CD14-positive monocyte (primary cell): ENCODE measurements around the gene LIMS4. TPM values are rescaled to one million over a fixed set of nuclear protein-coding genes. Genes with fewer than 3 reads are reported as not detected.
"Not testable (repeated sequence)": the region's sequence is repeated elsewhere in the genome, so short reads cannot be mapped to it uniquely, and the experiment has no call there.

Experiments
- DNase-seq, 3 donors: peaks; one replicate each; pipeline ENCODE4 v3.0.0-alpha.2; 2011 to 2022
- H2AFZ ChIP-seq: 2 replicates; pipeline ENCODE4 v1.6.0; 2012; ENCODE audit warnings: mild to moderate bottlenecking, low read depth, low read length, inconsistent platforms; ENCODE audit not compliant: insufficient read depth, poor library complexity, severe bottlenecking
- H3K27ac ChIP-seq, 2 donors: 1 replicate in 1 of 2; 2 replicates in 1 of 2; pipeline ENCODE4 v1.5.1; 2012 to 2013; ENCODE audit warnings: low read length in 2 of 2, control low read depth in 1 of 2, inconsistent platforms in 1 of 2, low read depth in 1 of 2, mild to moderate bottlenecking in 1 of 2
- H3K27me3 ChIP-seq, 2 donors: one replicate each; pipeline versions ENCODE4 v1.6.0 to v1.6.1; 2011 to 2013; ENCODE audit warnings: low read length in 2 of 2; ENCODE audit not compliant: control insufficient read depth in 2 of 2, insufficient read depth in 2 of 2
- H3K36me3 ChIP-seq, 2 donors: replicated peaks in 1 of 2; 1 replicate in 1 of 2; 2 replicates in 1 of 2; pipeline versions ENCODE4 v1.5.1 to v1.6.1; 2012 to 2013; ENCODE audit warnings: low read length in 2 of 2, control low read depth in 1 of 2, inconsistent platforms in 1 of 2, mild to moderate bottlenecking in 1 of 2; ENCODE audit not compliant: insufficient read depth in 2 of 2, control insufficient read depth in 1 of 2
- H3K4me1 ChIP-seq, 2 donors: 1 replicate in 1 of 2; 2 replicates in 1 of 2; pipeline versions ENCODE4 v1.5.1 to v1.6.1; 2012 to 2013; ENCODE audit warnings: low read length in 2 of 2, control low read depth in 1 of 2, inconsistent platforms in 1 of 2, mild to moderate bottlenecking in 1 of 2, moderate library complexity in 1 of 2; ENCODE audit not compliant: insufficient read depth in 2 of 2, control insufficient read depth in 1 of 2
- H3K4me2 ChIP-seq: replicated peaks from 2 replicates; pipeline ENCODE3; 2012; ENCODE audit warnings: low read length, moderate library complexity, mild to moderate bottlenecking; ENCODE audit not compliant: poor library complexity, severe bottlenecking; ENCODE audit errors: extremely low read depth
- H3K4me3 ChIP-seq, 3 experiments: fragments of 200-600 bp in 1 of 3; sonication (generic) in 1 of 3; replicated peaks in 1 of 3; 1 replicate in 2 of 3; 2 replicates in 1 of 3; pipeline ENCODE4 v1.5.1; 2011 to 2013; ENCODE audit warnings: low read length in 3 of 3, mild to moderate bottlenecking in 3 of 3, control low read depth in 2 of 3, low read depth in 2 of 3, inconsistent platforms in 1 of 3, moderate library complexity in 1 of 3
- H3K79me2 ChIP-seq: 2 replicates; pipeline ENCODE4 v1.6.0; 2012; ENCODE audit warnings: mild to moderate bottlenecking, control low read depth, inconsistent platforms, low read length, moderate library complexity; ENCODE audit not compliant: insufficient read depth
- H3K9ac ChIP-seq: 2 replicates; pipeline ENCODE4 v1.6.0; 2017; ENCODE audit warnings: low read length, mild to moderate bottlenecking; ENCODE audit not compliant: insufficient read depth, poor library complexity, severe bottlenecking
- H3K9me3 ChIP-seq, 2 donors: replicated peaks in 1 of 2; 1 replicate in 1 of 2; 2 replicates in 1 of 2; pipeline versions ENCODE4 v1.5.1 to v1.6.1; 2012 to 2013; ENCODE audit warnings: low read length in 2 of 2, control low read depth in 1 of 2; ENCODE audit not compliant: control insufficient read depth in 1 of 2, insufficient read depth in 1 of 2
- H4K20me1 ChIP-seq: 2 replicates; pipeline ENCODE4 v1.6.0; 2012; ENCODE audit warnings: mild to moderate bottlenecking, low read length, control low read depth, moderate library complexity; ENCODE audit not compliant: insufficient read depth
- H3K27ac Mint-ChIP-seq, 7 donors: one replicate each; pipeline ENCODE4 v1.8.0; 2020; ENCODE audit warnings: mild to moderate bottlenecking in 7 of 7, mixed read lengths in 7 of 7, moderate library complexity in 6 of 7, inconsistent platforms in 2 of 7
- H3K27me3 Mint-ChIP-seq, 3 donors: one replicate each; pipeline ENCODE4 v1.8.0; 2021 to 2022; ENCODE audit warnings: low read depth in 3 of 3, mild to moderate bottlenecking in 3 of 3, mixed read lengths in 3 of 3, moderate library complexity in 3 of 3, inconsistent platforms in 1 of 3
- H3K36me3 Mint-ChIP-seq, 2 donors: one replicate each; pipeline ENCODE4 v1.8.0; 2020; ENCODE audit warnings: mixed read lengths in 2 of 2, inconsistent platforms in 1 of 2, mild to moderate bottlenecking in 1 of 2
- H3K4me1 Mint-ChIP-seq: one replicate; pipeline ENCODE4 v1.8.0; 2020; ENCODE audit warnings: mild to moderate bottlenecking, mixed read lengths
- H3K4me3 Mint-ChIP-seq, 2 donors: one replicate each; pipeline ENCODE4 v1.8.0; 2020; ENCODE audit warnings: mild to moderate bottlenecking in 2 of 2, mixed read lengths in 2 of 2, moderate library complexity in 1 of 2
- H3K9me3 Mint-ChIP-seq, 7 donors: one replicate each; pipeline ENCODE4 v1.8.0; 2020 to 2022; ENCODE audit warnings: mixed read lengths in 7 of 7, mild to moderate bottlenecking in 6 of 7, moderate library complexity in 6 of 7, inconsistent platforms in 2 of 7
- WGBS: methylation state at CpG from one replicate; pipeline ENCODE4 v1.1.5; 2013; ENCODE audit warnings: missing lambda C conversion rate; ENCODE audit not compliant: insufficient coverage; 5-methylcytosine and 5-hydroxymethylcytosine counted together
- intact Hi-C, 2 donors: fragments of 100-400 bp; cut with micrococcal nuclease; formaldehyde crosslinking; loops; one replicate each; pipeline versions ENCODE4 v1.15.0 to v1.15.1; 2023
- polyA plus RNA-seq, 3 donors: library from polyadenylated mRNA; depleted of rRNA in 1 of 3; unstranded in 2 of 3; stranded (reverse) in 1 of 3; fragments of 300-500 nt in 2 of 3; fragments of >200 nt in 1 of 3; fragmentation: Illumina TruSeq in 2 of 3; gene quantifications; 1 replicate in 2 of 3; 2 replicates in 1 of 3; pipeline ENCODE4 v1.2.3, GENCODE V29; 2012 to 2021

LIMS4 gene
- polyA plus RNA-seq, 3 donors, result 0.51 to 5.1 (median 5.1) TPM

GRCh38 chr2:110434565-110434964 is 38.1 kb downstream of the LIMS4 start:
- not testable (repeated sequence) for H3K27me3 Mint-ChIP-seq, H3K4me3 ChIP-seq

DNA sequence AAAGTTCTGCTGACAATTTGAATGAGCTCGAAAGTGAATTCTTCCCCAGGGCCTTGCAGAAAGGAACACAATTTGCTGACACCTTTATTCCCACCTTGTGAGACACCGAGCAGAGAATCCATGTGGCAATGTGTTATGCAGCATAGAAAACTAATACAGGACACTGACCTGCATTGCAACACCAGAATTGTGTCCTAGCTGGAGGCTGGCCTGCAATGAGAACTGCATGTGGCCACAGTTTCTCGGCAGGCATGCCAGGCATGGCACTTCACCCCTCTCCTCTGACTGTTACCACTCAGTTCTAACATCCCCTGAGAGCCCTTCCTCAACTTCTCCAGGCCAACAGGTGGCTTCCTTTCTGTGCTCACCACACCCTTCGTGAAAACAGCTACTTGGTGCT is 46.9 kb downstream of the LIMS4 start:
- H3K36me3 Mint-ChIP-seq, H3K36me3 ChIP-seq, H3K27me3 ChIP-seq, H3K27ac Mint-ChIP-seq, H3K4me2 ChIP-seq, DNase-seq, H3K9ac ChIP-seq, H3K9me3 Mint-ChIP-seq, H3K79me2 ChIP-seq, H4K20me1 ChIP-seq, H3K4me1 Mint-ChIP-seq, H3K4me3 ChIP-seq, H2AFZ ChIP-seq, intact Hi-C loops, H3K27me3 Mint-ChIP-seq, H3K4me3 Mint-ChIP-seq, H3K9me3 ChIP-seq, H3K27ac ChIP-seq, H3K4me1 ChIP-seq: not testable (repeated sequence)
- WGBS, result no CpG with 5 or more reads among the region's 4 CpGs

More at GRCh38 chr2:110434565-110434964, 38.1 kb downstream of the LIMS4 start:
- H3K36me3 Mint-ChIP-seq, H4K20me1 ChIP-seq, intact Hi-C loops, H3K79me2 ChIP-seq, H3K27me3 ChIP-seq, H3K9me3 Mint-ChIP-seq, H3K4me1 ChIP-seq, H2AFZ ChIP-seq, H3K9me3 ChIP-seq, DNase-seq, H3K9ac ChIP-seq, H3K4me3 Mint-ChIP-seq, H3K36me3 ChIP-seq, H3K27ac ChIP-seq, H3K27ac Mint-ChIP-seq, H3K4me2 ChIP-seq, H3K4me1 Mint-ChIP-seq: not testable (repeated sequence)
- no CpG with 5 or more reads among the region's 6 CpGs for WGBS

DNA sequence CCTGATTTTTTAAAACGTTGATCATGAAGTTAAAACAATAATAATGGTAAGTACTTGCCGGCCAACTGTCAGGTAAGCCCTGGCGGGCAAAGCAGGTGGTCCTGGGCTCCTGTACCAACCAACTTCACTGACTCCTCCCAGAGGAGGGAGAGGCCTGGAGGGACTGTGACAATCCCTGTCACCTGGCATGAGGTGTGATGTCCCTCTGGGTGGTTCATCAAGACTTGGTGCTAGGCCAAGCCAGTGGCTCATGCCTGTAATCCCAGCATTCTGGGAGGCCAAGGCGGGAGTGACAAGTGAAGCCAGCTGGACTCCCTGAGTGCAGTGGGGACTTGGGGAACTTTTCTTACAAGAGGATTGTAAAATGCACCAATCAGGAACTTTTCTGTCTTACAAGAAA is 48.2 kb downstream of the LIMS4 start:
- H3K9me3 ChIP-seq, H2AFZ ChIP-seq, H3K27me3 ChIP-seq, H3K4me1 ChIP-seq, H3K9ac ChIP-seq, H3K4me3 Mint-ChIP-seq, H3K4me2 ChIP-seq, DNase-seq, H3K9me3 Mint-ChIP-seq, H3K27ac ChIP-seq, H3K36me3 Mint-ChIP-seq, H3K4me3 ChIP-seq, H3K79me2 ChIP-seq, H3K27me3 Mint-ChIP-seq, intact Hi-C loops, H3K27ac Mint-ChIP-seq, H3K36me3 ChIP-seq, H4K20me1 ChIP-seq, H3K4me1 Mint-ChIP-seq: not testable (repeated sequence)
- WGBS, result no CpG with 5 or more reads among the region's 4 CpGs

DNA sequence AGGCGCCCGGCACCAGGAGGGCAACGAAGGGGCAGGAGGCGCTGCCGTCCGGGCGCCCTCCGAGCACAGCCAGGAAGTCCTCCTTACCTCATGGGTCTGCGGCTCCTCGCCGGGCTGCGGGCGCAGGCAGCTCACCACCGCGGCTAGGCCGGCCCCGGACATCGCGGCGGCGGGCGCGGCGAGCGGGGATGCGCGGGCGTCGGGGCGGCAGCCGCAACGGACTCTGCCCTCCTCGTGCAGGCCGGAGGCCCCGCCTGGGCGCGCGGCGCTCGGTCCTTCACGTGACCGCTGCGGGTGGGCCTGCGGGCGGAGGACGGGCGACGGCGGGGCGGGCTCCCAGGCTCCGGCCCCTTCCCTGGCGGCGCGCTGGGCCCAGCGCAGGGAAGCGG is 49.0 kb downstream of the LIMS4 start:
- H3K27me3 Mint-ChIP-seq, H3K79me2 ChIP-seq, H3K4me1 ChIP-seq, H3K9ac ChIP-seq, H3K36me3 ChIP-seq, H3K4me3 Mint-ChIP-seq, H2AFZ ChIP-seq, H3K27ac ChIP-seq, H4K20me1 ChIP-seq, H3K9me3 Mint-ChIP-seq, H3K27ac Mint-ChIP-seq, DNase-seq, H3K27me3 ChIP-seq, H3K4me2 ChIP-seq, H3K4me1 Mint-ChIP-seq, H3K9me3 ChIP-seq, intact Hi-C loops, H3K36me3 Mint-ChIP-seq, H3K4me3 ChIP-seq: not testable (repeated sequence)
- WGBS, result no CpG with 5 or more reads among the region's 56 CpGs
